GM12874 (cell line): Measurements from ENCODE around the gene GJB1.

Experiments
- CTCF ChIP-seq: IDR thresholded peaks from 2 replicates; pipeline ENCODE4 v1.5.1; 2011; ENCODE audit warnings: low read depth, mild to moderate bottlenecking, control low read depth, low read length, moderate library complexity; ENCODE audit not compliant: insufficient read depth

GJB1 gene

DNA sequence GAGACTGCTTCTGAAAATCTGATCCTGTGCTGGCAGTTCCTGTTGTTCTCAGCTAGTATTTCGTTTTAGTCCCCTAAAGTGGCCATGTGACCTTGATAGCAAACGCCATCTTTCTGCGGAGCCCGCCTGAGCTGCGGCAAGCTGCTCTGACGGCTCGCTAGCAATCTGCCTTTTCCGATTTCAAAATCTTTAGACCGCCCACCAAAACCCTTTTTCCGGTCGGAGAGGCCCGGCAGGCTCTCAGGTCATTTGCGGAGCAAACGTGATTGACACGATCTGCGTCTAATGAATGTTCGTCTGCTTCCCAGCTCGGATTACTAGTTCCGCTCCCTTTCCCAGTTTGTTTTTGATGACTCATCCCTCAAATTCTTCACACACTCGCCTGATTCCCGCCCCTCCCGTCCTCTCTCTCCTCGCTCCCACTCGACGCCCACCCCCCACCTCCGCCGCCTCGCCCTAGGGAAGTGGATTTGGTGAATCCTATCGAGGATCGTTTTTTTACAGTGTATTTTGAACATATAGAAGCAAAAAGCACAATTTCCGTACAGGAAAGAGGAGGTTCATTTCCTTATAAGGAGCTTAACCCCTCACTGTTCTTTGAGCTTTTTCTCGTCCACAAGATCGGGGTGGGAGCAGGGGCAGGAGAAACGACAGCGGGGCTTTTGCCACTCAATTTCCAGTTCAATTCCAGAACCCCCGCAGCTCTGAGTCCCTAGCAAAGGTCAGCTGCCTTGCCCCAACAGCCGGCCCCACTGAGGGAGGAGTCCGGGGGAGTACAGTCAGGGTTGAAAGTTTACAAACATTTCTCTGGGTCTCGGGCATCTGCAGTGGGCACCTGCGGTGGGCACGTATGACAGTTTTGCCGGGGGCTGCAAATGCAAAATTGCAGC lies 40.9 kb upstream of the GJB1 start:
- TF ChIP-seq CTCF, result no peak

- TF ChIP-seq CTCF, result no peak
These were observed 40.2 kb upstream of the GJB1 start for GRCh38 chrX:71182871-71183270.

GRCh38 chrX:71183341-71183740 lies 39.7 kb upstream of the GJB1 start:
- TF ChIP-seq CTCF, result no peak

DNA sequence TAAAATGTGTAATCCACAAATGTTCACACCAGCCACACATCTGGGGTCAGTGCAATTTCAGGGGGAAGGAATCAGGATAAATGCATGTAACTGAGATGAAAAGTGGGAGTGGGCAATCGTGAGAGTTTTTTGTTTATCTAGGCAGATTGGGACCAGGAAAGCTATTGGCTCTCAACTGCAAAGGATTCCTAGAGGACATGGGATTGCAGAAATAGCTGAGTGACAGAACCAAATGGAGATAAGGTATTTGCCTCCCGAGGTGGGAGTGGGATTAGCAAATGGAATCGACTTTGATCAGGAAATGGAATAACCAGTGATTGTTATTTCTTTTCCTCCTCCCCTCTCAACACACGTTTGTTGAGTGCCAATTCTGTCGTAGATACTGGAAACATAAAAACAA lies 38.9 kb upstream of the GJB1 start:
- no peak for TF ChIP-seq CTCF

DNA sequence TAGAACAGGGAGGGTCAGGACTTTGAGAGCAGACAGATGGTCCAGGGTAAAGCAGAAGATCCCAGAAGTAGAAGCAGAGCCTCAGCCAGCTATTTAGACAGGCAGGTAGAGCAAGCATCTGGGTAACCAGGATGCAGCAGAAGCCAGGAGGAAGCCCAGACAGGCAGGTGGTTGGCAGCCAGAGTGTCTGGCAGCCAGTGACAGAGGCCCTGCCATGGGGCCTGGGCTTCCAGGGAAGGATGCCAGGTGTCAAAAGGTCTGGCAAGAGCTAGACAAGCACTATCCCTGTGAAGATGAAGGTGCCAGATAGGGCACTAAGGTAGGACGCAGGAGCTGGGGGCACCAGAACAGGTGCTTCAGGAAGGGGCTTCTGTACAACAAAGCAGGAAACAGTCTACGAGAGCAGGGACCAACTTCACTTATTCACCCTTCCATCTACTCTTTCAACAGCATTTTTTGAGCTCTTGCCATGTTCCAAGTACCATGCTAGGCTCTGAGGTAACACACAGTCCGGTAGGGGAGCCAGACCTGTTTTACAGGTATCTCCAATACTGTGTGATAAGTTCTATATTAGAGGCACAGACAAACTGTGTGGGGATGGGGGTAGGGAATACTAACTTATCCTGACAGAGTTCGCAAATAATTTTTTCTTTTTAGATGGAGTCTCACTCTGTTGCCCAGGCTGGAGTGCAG lies 38.1 kb upstream of the GJB1 start:
- no peak for TF ChIP-seq CTCF

GRCh38 chrX:71191248-71191647 lies 31.8 kb upstream of the GJB1 start:
- TF ChIP-seq CTCF, result no peak

DNA sequence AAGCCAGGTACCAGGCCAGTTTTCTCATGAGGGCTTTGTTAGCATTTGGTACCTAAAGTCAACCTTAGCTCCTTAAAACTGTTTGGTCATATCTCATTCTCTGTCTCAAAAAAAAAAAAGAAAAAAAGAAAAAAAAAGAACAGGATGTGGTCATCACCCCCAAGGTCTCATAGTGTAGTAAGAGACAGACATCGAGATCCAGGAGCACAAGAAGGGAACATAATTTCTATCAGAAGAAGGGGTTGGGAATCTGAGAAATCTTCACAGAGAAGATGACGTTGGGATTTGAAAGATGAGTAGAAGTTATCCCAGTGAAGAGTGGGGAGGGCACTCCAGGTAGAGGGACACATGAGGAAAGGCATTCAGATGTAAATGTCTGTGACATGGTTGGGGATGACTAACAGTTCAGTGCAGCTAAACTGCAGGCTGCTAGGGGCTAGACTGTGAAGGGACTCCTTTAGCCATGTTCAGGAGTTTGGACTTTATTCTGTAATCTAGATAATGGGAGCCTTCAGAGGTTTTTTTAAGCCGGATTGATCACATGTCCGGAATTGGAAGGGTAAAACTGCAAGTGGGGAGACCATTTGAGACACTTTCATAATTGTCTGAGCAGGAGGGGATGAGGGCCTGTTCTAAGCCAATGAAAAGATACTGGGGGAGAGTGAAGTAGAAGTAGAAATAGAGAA lies 26.9 kb upstream of the GJB1 start:
- no peak for TF ChIP-seq CTCF
